ENCODE measurements around the gene B9D1. TPM values are rescaled to one million over a fixed set of nuclear protein-coding genes. Genes with fewer than 3 reads are reported as not detected.

Gene B9D1
- total RNA-seq, 4 donors from 2014 or later: 6.5 to 16.4 (median 14.5) TPM

DNA sequence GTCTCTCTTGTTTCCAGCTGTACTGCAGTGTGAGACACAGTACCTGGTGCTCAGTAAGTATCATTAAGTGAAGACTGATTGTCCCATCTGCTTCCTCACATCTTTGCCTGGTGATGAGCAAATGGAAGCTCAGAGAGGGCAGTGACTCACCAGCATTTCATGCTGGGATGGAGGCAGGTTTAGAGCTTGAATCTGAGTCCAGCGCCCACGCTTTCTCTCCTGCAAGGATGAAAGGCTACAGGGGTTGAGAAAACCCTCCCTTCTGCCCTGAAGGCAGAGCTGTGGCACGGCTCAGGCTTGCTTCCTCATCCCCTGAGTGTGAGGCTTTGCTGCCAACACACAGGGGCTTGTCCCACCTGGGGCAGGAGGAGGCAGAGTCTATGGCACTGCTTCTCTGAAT, 47.0 kb upstream of the B9D1 start:
- no peak overlapping the region for H3K4me3 ChIP-seq
- no peaks in the 10 kb centered on the region for H3K4me1 ChIP-seq
- no peaks in the 10 kb centered on the region for H3K36me3 ChIP-seq
- in situ Hi-C loops (cut with MboI; ENCODE audit: low sequenced_read_pairs in 4 of 4): no loop called here
- no peak overlapping the region for H3K27ac ChIP-seq
- no peaks in the 10 kb centered on the region for H3K9me3 ChIP-seq
- intact Hi-C loops (cut with DNase I; ENCODE audit: low total_unique reads): no loop called here
- DNase-seq: no peak
- H3K27me3 ChIP-seq: no peaks in the 10 kb centered on the region
- ATAC-seq: no peak
- TF ChIP-seq POLR2A (IDR thresholded peaks at IDR 0.05): no peak
- TF ChIP-seq, protein P1, sequence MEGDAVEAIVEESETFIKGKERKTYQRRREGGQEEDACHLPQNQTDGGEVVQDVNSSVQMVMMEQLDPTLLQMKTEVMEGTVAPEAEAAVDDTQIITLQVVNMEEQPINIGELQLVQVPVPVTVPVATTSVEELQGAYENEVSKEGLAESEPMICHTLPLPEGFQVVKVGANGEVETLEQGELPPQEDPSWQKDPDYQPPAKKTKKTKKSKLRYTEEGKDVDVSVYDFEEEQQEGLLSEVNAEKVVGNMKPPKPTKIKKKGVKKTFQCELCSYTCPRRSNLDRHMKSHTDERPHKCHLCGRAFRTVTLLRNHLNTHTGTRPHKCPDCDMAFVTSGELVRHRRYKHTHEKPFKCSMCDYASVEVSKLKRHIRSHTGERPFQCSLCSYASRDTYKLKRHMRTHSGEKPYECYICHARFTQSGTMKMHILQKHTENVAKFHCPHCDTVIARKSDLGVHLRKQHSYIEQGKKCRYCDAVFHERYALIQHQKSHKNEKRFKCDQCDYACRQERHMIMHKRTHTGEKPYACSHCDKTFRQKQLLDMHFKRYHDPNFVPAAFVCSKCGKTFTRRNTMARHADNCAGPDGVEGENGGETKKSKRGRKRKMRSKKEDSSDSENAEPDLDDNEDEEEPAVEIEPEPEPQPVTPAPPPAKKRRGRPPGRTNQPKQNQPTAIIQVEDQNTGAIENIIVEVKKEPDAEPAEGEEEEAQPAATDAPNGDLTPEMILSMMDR (IDR thresholded peaks at IDR 0.05 in 4 of 5, conservative IDR thresholded peaks at IDR 0.05 in 1 of 5): no peak

DNA sequence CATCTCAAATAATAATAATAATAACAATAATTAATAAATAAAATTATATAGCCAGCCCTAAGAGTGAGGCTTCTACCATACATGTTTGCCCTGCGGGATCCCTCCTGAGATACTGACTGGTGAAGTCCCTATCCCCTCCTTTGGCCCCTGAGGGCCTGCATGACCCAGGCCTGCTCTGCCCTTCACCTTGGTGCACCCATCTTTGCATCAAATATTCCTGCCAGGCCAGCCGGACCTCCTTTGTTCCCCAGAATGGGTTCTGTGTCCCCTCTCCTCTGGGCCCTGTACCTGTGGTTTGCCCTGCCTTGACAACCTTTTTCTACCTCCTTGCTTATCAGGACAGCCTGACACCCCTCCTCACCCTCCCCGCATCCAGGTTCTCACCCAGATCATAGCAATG, 46.5 kb upstream of the B9D1 start:
- H3K27ac ChIP-seq: no peak overlapping the region
- in situ Hi-C loops (cut with MboI; ENCODE audit: low sequenced_read_pairs in 4 of 4) (no loop called here), intact Hi-C loops (cut with DNase I; ENCODE audit: low total_unique reads) (no loop called here)
- no peak for DNase-seq
- no peak for TF ChIP-seq POLR2A (IDR thresholded peaks at IDR 0.05)
- TF ChIP-seq, protein P1 (IDR thresholded peaks at IDR 0.05 in 4 of 5, conservative IDR thresholded peaks at IDR 0.05 in 1 of 5): no peak
- no peaks in the 10 kb centered on the region for H3K27me3 ChIP-seq
- H3K4me3 ChIP-seq: no peak overlapping the region
- H3K36me3 ChIP-seq: no peaks in the 10 kb centered on the region
- no peaks in the 10 kb centered on the region for H3K4me1 ChIP-seq
- ATAC-seq: no peak
- H3K9me3 ChIP-seq: no peaks in the 10 kb centered on the region

DNA sequence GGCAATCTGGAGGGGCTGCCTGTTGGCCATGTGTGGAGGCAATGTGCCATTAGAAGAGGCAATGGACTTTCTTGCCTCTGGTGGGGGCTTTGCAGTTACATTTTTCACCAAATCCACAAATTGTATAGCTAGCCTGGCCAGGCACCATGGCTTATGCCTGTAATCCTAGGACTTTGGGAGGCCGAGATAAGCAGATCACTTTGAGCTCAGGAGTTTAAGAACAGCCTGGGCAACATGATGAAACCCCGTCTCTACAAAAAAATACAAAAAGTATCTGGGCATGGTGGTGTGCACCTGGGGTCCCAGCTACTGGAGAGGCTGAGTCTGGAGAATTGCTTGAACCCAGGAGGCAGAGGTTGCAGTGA, 45.8 kb upstream of the B9D1 start:
- ATAC-seq (no peak), DNase-seq (no peak)
- intact Hi-C loops (cut with DNase I; ENCODE audit: low total_unique reads): no loop called here
- in situ Hi-C loops (cut with MboI; ENCODE audit: low sequenced_read_pairs in 4 of 4): no loop called here
- H3K9me3 ChIP-seq: no peaks in the 10 kb centered on the region
- no peaks in the 10 kb centered on the region for H3K36me3 ChIP-seq
- H3K27me3 ChIP-seq: no peaks in the 10 kb centered on the region
- no peak overlapping the region for H3K27ac ChIP-seq
- H3K4me3 ChIP-seq: no peak overlapping the region
- H3K4me1 ChIP-seq: no peaks in the 10 kb centered on the region
- TF ChIP-seq, protein P1 (IDR thresholded peaks at IDR 0.05 in 4 of 5, conservative IDR thresholded peaks at IDR 0.05 in 1 of 5): no peak
- no peak for TF ChIP-seq POLR2A (IDR thresholded peaks at IDR 0.05)

DNA sequence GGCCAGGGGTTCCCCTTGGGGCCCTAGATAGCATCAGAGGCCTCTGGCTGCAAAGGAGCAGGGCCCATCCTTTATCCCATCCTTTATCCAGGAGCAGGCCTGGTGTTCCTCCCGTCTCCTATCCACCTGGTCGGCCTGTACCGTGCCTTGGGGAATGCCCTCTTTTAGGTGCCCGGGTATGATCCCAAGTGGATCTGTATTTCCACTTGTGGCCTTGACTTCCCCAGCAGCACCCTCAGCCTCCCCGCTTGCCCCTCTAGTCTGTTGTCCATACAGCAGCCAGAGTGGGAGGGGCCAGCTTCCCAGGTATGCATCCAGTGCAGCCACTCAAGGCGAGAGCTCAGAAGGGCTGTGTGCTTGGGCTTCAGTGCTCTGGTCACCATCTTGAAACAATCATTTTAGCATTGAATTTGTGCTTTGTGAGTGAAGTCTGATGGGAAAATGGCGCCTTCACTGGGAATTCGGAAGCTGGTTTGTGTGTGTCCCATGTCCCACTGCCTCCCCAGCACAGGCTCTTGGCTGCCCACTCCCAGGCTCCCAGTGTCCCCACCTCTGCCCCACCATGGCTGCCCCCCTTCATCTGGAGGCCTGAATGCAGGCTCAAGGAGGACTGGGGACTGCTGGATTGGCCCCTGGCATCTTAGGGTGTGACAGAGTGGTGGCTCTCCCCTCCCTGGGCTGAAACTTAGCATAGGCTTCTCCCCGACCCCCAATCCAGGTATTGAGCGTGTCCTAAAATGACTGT, 45.2 kb upstream of the B9D1 start:
- TF ChIP-seq, protein P1 (IDR thresholded peaks at IDR 0.05 in 4 of 5, conservative IDR thresholded peaks at IDR 0.05 in 1 of 5): no peak
- no peak for ATAC-seq
- intact Hi-C loops (cut with DNase I; ENCODE audit: low total_unique reads): no loop called here

DNA sequence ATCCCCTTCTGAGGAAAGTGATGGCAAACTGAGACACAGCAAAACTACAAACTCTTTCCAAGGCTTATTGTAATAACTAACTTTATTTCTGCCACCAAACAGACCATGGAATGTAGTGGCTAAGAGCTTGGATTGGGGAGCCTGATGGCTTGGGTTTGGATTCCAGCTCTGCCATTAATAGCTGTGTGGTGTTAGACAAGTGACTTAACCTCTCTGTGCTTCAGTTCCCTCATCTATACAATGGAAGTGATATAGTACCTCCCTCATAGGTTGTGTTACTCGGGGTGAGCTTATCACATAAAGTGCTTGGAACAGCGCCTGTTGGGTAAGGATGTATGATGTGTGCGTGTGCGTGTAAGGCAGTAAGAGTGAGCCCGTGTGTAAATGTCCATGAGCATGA, 42.6 kb upstream of the B9D1 start:
- no peaks in the 10 kb centered on the region for H3K4me1 ChIP-seq
- no peaks in the 10 kb centered on the region for H3K27me3 ChIP-seq
- intact Hi-C loops (cut with DNase I; ENCODE audit: low total_unique reads): no loop called here
- TF ChIP-seq POLR2A (IDR thresholded peaks at IDR 0.05): no peak
- TF ChIP-seq, protein P1 (IDR thresholded peaks at IDR 0.05 in 4 of 5, conservative IDR thresholded peaks at IDR 0.05 in 1 of 5): no peak
- H3K4me3 ChIP-seq: no peak overlapping the region
- no peaks in the 10 kb centered on the region for H3K9me3 ChIP-seq
- no peak for ATAC-seq
- H3K27ac ChIP-seq: no peak overlapping the region
- no peak for DNase-seq
- no peaks in the 10 kb centered on the region for H3K36me3 ChIP-seq
- in situ Hi-C loops (cut with MboI; ENCODE audit: low sequenced_read_pairs in 4 of 4): no loop called here

More for the DNA sequence above, 45.2 kb upstream of the B9D1 start:
- Histone ChIP-seq H3K9me3 (no peaks in the 10 kb centered on the region), H3K27ac (no peak overlapping the region), H3K4me3 (no peak overlapping the region), H3K4me1 (no peaks in the 10 kb centered on the region), H3K36me3 (no peaks in the 10 kb centered on the region), H3K27me3 (no peaks in the 10 kb centered on the region)
- no peak for DNase-seq
- in situ Hi-C loops (cut with MboI; ENCODE audit: low sequenced_read_pairs in 4 of 4): no loop called here
